Activated naive CD4-positive, alpha-beta T cell treated with anti-CD3 and anti-CD28 coated beads, Interleukin-2, amount 50 U/mL, for 72 hours (primary cell): ENCODE measurements around the gene ATXN7. TPM values are rescaled to one million over a fixed set of nuclear protein-coding genes. Genes with fewer than 3 reads are reported as not detected.

Experiments used
- ATAC-seq, 2 donors: fragments of 150-1000 bp; cut with Tn5 transposase; 2 replicates each; pipeline ENCODE4 v1.10.0; 2021; ENCODE audit warnings: mild to moderate bottlenecking in 2 of 2, moderate library complexity in 2 of 2
- DNase-seq, 2 donors: peaks; one replicate each; pipeline ENCODE4 v3.0.0; 2021 to 2022; ENCODE audit warnings: low spot score in 2 of 2
- H3K27ac Mint-ChIP-seq, 2 donors: one replicate each; pipeline ENCODE4 v1.8.0; 2022; ENCODE audit warnings: mild to moderate bottlenecking in 2 of 2, mixed read lengths in 2 of 2
- H3K36me3 Mint-ChIP-seq, 2 donors: one replicate each; pipeline ENCODE4 v1.8.0; 2022; ENCODE audit warnings: mixed read lengths in 2 of 2
- H3K9me3 Mint-ChIP-seq, 2 donors: one replicate each; pipeline ENCODE4 v1.8.0; 2022; ENCODE audit warnings: mixed read lengths in 2 of 2
- total RNA-seq, 2 donors: library from RNA; stranded (reverse); gene quantifications; one replicate each; pipeline ENCODE4 v1.2.3, GENCODE V29; 2022

ATXN7 gene
- total RNA-seq, 2 donors from 2014 or later = 28.6 to 54.9 TPM

GRCh38 chr3:63976161-63976871 is 112.6 kb downstream of the ATXN7 start:
- ATAC-seq = no peak
- DNase-seq = no peak
- Mint-ChIP-seq H3K27ac (peak overlapping the region; percentile 46 to 48), H3K9me3 (no peaks in the 10 kb centered on the region), H3K36me3 (peaks cover 15 to 27% of the 10 kb centered on the region in 2 donors)

GRCh38 chr3:63976872-63977200 is 113.2 kb downstream of the ATXN7 start:
- Mint-ChIP-seq H3K36me3 (peaks cover 15 to 27% of the 10 kb centered on the region in 2 donors), H3K9me3 (no peaks in the 10 kb centered on the region), H3K27ac (peak overlapping the region; percentile 2 to 48)
- no peak for ATAC-seq
- DNase-seq = no peak

- Mint-ChIP-seq H3K9me3 (no peaks in the 10 kb centered on the region), H3K36me3 (peaks cover 15 to 27% of the 10 kb centered on the region in 2 donors), H3K27ac (peak overlapping the region in 1 of 2 donors; percentile 92)
- no peak for DNase-seq
- ATAC-seq = peak; percentile 20 to 61
Measured at GRCh38 chr3:63977893-63978292, 114.2 kb downstream of the ATXN7 start.

- Mint-ChIP-seq H3K36me3 (peaks cover 10 to 22% of the 10 kb centered on the region in 2 donors), H3K27ac (peak overlapping the region; percentile 72 to 92), H3K9me3 (no peaks in the 10 kb centered on the region)
- DNase-seq (no peak), ATAC-seq (peak; percentile 27 to 39)
Measured at GRCh38 chr3:63979093-63979885, 115.6 kb downstream of the ATXN7 start.

GRCh38 chr3:63980019-63980418 is 116.4 kb downstream of the ATXN7 start:
- Mint-ChIP-seq H3K9me3 (no peaks in the 10 kb centered on the region), H3K36me3 (peaks cover 15 to 26% of the 10 kb centered on the region in 2 donors), H3K27ac (peak overlapping the region; percentile 72 to 92)
- DNase-seq (no peak), ATAC-seq (peak; percentile 71 to 72)

- Mint-ChIP-seq H3K9me3 (no peaks in the 10 kb centered on the region), H3K27ac (peak overlapping the region; percentile 12 to 92)
Measured at GRCh38 chr3:63980830-63981498, 117.3 kb downstream of the ATXN7 start.

GRCh38 chr3:63981980-63982379 is 118.3 kb downstream of the ATXN7 start:
- ATAC-seq (peak in 1 of 2 donors; percentile 6), DNase-seq (no peak)
- H3K9me3 Mint-ChIP-seq = no peaks in the 10 kb centered on the region
- peaks cover 20 to 34% of the 10 kb centered on the region in 2 donors for H3K36me3 Mint-ChIP-seq
- peak overlapping the region; percentile 63 to 84 for H3K27ac Mint-ChIP-seq

More at GRCh38 chr3:63980830-63981498, 117.3 kb downstream of the ATXN7 start:
- DNase-seq (no peak), ATAC-seq (peak in 1 of 2 donors; percentile 4)
- H3K36me3 Mint-ChIP-seq = peaks cover 20 to 34% of the 10 kb centered on the region in 2 donors

- DNase-seq (no peak), ATAC-seq (peak in 1 of 2 donors; percentile 32)
- Mint-ChIP-seq H3K27ac (peak overlapping the region; percentile 2 to 72), H3K36me3 (peaks cover 17 to 29% of the 10 kb centered on the region in 2 donors), H3K9me3 (no peaks in the 10 kb centered on the region)
Measured at GRCh38 chr3:63984391-63984790, 120.7 kb downstream of the ATXN7 start.

GRCh38 chr3:63986146-63986545 is 122.5 kb downstream of the ATXN7 start:
- peak overlapping the region; percentile 10 to 55 for H3K27ac Mint-ChIP-seq
- peaks cover 14 to 19% of the 10 kb centered on the region in 2 donors for H3K36me3 Mint-ChIP-seq
- ATAC-seq (no peak), DNase-seq (no peak)
- H3K9me3 Mint-ChIP-seq = no peaks in the 10 kb centered on the region

- ATAC-seq = no peak
- Mint-ChIP-seq H3K27ac (no peak overlapping the region), H3K9me3 (no peaks in the 10 kb centered on the region), H3K36me3 (peaks cover 14 to 19% of the 10 kb centered on the region in 2 donors)
- DNase-seq = no peak
Measured at GRCh38 chr3:63986831-63987230, 123.2 kb downstream of the ATXN7 start.

GRCh38 chr3:63988943-63989342 is 125.3 kb downstream of the ATXN7 start:
- DNase-seq (no peak), ATAC-seq (no peak)
- H3K9me3 Mint-ChIP-seq = no peaks in the 10 kb centered on the region
- H3K27ac Mint-ChIP-seq = peak overlapping the region; percentile 36 to 59
- H3K36me3 Mint-ChIP-seq = peaks cover 19% of the 10 kb centered on the region in 2 donors

GRCh38 chr3:63990204-63990603 is 126.5 kb downstream of the ATXN7 start:
- no peak for DNase-seq
- ATAC-seq = no peak
- Mint-ChIP-seq H3K36me3 (peaks cover 14 to 17% of the 10 kb centered on the region in 2 donors), H3K9me3 (no peaks in the 10 kb centered on the region), H3K27ac (peak overlapping the region; percentile 30 to 84)

GRCh38 chr3:63990733-63991132 is 127.1 kb downstream of the ATXN7 start:
- Mint-ChIP-seq H3K9me3 (no peaks in the 10 kb centered on the region), H3K27ac (peak overlapping the region; percentile 30 to 84), H3K36me3 (peaks cover 9 to 17% of the 10 kb centered on the region in 2 donors)
- no peak for ATAC-seq
- DNase-seq = no peak

- H3K9me3 Mint-ChIP-seq = no peaks in the 10 kb centered on the region
- H3K36me3 Mint-ChIP-seq = peaks cover 15 to 25% of the 10 kb centered on the region in 2 donors
- H3K27ac Mint-ChIP-seq = peak overlapping the region in 1 of 2 donors; percentile 30
- ATAC-seq (no peak), DNase-seq (no peak)
Measured at GRCh38 chr3:63991666-63992065, 128.0 kb downstream of the ATXN7 start.

- H3K36me3 Mint-ChIP-seq = peaks cover 15 to 34% of the 10 kb centered on the region in 2 donors
- H3K9me3 Mint-ChIP-seq = no peaks in the 10 kb centered on the region
- no peak for DNase-seq
- H3K27ac Mint-ChIP-seq = peak overlapping the region in 1 of 2 donors; percentile 30
- ATAC-seq = no peak
Measured at GRCh38 chr3:63992516-63993209, 129.0 kb downstream of the ATXN7 start.

- peak; percentile 81 to 90 for ATAC-seq
- no peaks in the 10 kb centered on the region for H3K9me3 Mint-ChIP-seq
- H3K36me3 Mint-ChIP-seq = peaks cover 15 to 37% of the 10 kb centered on the region in 2 donors
- peak overlapping the region in 1 of 2 donors; percentile 72 for H3K27ac Mint-ChIP-seq
- peak in 1 of 2 donors; percentile 48 for DNase-seq
Measured at GRCh38 chr3:63993653-63994079, 130.0 kb downstream of the ATXN7 start.
